ENCODE data around the gene CD8B2.
"Not testable (repeated sequence)": the region's sequence is repeated elsewhere in the genome, so short reads cannot be mapped to it uniquely, and the experiment has no call there.

CD8B2 gene

GRCh38 chr2:106563195-106563594 is 76.0 kb downstream of the CD8B2 start:
- ChIA-PET POLR2A (no interaction called here), CTCF (interaction anchor here (1.2 to 2.6 kb wide), 2 partner anchors 10 to 19 kb away, joined by 4 to 7 read pairs; no protein-coding TSS in a partner anchor)

DNA sequence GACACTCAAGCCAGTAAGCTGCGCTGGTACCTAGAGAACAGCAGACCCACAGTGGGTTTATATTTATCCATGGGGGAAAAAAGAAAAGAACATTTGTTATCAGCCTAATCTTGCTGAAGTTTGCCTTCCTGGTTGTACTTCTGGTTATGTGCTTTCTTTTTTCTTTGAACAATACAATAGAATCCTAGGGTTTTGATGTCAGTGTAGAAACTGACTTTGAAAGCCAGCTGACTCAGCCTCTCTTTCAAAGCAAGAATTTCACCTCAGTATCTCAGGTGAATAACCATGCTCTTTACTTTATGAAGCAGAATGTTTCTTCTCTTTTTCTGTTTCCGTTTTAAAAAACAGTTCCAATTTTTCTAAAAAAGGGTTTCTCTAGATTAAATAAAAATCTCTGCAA is 78.4 kb downstream of the CD8B2 start:
- ChIA-PET POLR2A (no interaction called here), CTCF (interaction anchor here (0.9 to 1.0 kb wide), 2 partner anchors 8 to 9 kb away, joined by 3 to 5 read pairs; no protein-coding TSS in a partner anchor)
- TF ChIP-seq, protein P1, sequence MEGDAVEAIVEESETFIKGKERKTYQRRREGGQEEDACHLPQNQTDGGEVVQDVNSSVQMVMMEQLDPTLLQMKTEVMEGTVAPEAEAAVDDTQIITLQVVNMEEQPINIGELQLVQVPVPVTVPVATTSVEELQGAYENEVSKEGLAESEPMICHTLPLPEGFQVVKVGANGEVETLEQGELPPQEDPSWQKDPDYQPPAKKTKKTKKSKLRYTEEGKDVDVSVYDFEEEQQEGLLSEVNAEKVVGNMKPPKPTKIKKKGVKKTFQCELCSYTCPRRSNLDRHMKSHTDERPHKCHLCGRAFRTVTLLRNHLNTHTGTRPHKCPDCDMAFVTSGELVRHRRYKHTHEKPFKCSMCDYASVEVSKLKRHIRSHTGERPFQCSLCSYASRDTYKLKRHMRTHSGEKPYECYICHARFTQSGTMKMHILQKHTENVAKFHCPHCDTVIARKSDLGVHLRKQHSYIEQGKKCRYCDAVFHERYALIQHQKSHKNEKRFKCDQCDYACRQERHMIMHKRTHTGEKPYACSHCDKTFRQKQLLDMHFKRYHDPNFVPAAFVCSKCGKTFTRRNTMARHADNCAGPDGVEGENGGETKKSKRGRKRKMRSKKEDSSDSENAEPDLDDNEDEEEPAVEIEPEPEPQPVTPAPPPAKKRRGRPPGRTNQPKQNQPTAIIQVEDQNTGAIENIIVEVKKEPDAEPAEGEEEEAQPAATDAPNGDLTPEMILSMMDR (IDR thresholded peaks at IDR 0.05; ENCODE audit: control extremely low read depth, extremely low read depth, low read depth, missing control alignments): no peak
- no peak for DNase-seq (ENCODE audit: extremely low spot score)

More at GRCh38 chr2:106563195-106563594, 76.0 kb downstream of the CD8B2 start:
- TF ChIP-seq, protein P1 (IDR thresholded peaks at IDR 0.05; ENCODE audit: control extremely low read depth, extremely low read depth, low read depth, missing control alignments): no peak
- no peak for DNase-seq (ENCODE audit: extremely low spot score)

DNA sequence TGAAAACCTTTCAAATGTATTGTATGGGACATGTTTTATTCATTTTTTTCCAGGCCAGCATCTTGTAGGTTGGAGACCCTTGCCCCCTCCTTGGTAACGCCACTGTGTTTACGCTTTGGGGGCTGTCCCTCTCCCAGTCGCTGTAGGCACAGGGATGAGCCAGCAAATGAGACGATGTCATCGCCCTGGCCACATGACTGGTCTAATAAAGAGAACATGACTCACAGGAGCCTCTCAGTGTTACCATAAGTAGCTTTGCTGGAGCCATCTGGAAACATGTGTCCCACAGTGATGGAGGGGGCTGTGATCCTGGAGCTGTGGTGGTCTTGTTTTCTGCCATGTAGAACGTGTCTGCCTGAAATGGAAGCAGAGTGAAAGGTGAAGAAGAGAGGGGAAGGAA is 78.9 kb downstream of the CD8B2 start:
- POLR2A ChIA-PET: no interaction called here
- CTCF ChIA-PET: interaction anchor here (1.0 to 2.2 kb wide), 2 partner anchors 10 to 11 kb away, joined by 5 to 6 read pairs; no protein-coding TSS in a partner anchor
- DNase-seq (ENCODE audit: extremely low spot score): no peak
- TF ChIP-seq, protein P1 (IDR thresholded peaks at IDR 0.05; ENCODE audit: control extremely low read depth, extremely low read depth, low read depth, missing control alignments): no peak

DNA sequence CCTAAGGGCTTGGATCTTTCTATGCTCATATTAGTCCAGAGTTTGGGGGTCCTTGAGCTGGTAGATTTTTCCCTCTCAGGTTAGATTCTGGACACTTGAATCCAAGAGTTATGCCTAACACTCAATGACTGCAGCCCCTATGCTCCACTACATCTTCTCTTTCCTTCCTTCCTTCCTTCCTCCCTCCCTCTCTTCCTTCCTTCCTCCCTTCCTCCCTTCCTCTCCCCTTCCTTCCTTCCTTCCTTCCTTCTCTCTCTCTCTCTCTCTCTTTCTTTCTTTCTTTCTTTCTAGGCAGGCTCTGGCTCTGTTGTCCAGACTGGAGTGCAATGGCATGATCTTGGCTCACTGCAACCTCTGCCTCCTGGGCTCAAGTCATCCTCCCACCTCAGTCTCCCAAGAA is 79.3 kb downstream of the CD8B2 start:
- DNase-seq (ENCODE audit: extremely low spot score); POLR2A ChIA-PET: not testable (repeated sequence)
- CTCF ChIA-PET: interaction anchor here (0.6 to 2.2 kb wide), 3 partner anchors 10 kb away, joined by 3 to 6 read pairs (median 5); no protein-coding TSS in a partner anchor

DNA sequence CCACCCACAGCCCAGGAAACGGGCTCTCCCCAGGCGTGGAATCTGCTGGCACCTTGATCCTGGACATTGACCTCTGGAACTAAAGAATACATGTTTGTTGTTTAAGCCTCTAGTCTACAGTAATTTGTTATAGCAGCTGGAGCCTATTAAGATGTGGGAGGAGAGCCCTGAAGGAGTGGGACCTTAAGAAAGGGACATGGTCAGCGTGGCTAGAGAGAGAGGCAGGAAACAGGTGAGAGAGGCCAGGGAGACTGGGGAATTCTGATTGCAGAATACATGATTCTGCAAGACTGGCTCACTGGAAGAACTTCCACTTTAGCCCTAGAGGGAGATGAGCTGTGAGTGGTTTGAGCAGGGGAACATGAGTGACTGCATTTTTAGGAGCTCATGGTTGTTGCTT is 83.2 kb downstream of the CD8B2 start:
- CTCF ChIA-PET: interaction anchor here (1.9 kb wide), 1 partner anchor 12 kb away, joined by 7 read pairs; no protein-coding TSS in a partner anchor
- no peak for DNase-seq (ENCODE audit: extremely low spot score)
- POLR2A ChIA-PET: no interaction called here
- TF ChIP-seq, protein P1 (IDR thresholded peaks at IDR 0.05; ENCODE audit: control extremely low read depth, extremely low read depth, low read depth, missing control alignments): no peak
